Skeletal muscle satellite cell (primary cell): Measurements from ENCODE around the gene RHOF.
"Not testable (repeated sequence)": the region's sequence is repeated elsewhere in the genome, so short reads cannot be mapped to it uniquely, and the experiment has no call there.

Source experiments
- H3K27me3 ChIP-seq: 2 replicates; pipeline ENCODE4 v1.7.0; 2013; ENCODE audit warnings: low read length; ENCODE audit not compliant: control insufficient read depth, insufficient read depth
- H3K36me3 ChIP-seq: 2 replicates; pipeline ENCODE4 v1.7.0; 2013; ENCODE audit warnings: mild to moderate bottlenecking, control low read depth, low read length; ENCODE audit not compliant: insufficient read depth
- H3K4me1 ChIP-seq: 2 replicates; pipeline ENCODE4 v1.7.0; 2013; ENCODE audit warnings: low read length; ENCODE audit not compliant: control insufficient read depth, insufficient read depth
- H3K4me2 ChIP-seq: 2 replicates; pipeline ENCODE4 v1.7.0; 2013; ENCODE audit warnings: mild to moderate bottlenecking, low read length
- H3K4me3 ChIP-seq: 2 replicates; pipeline ENCODE4 v1.7.0; 2013; ENCODE audit warnings: low read length
- H3K9ac ChIP-seq: 2 replicates; pipeline ENCODE4 v1.7.0; 2013; ENCODE audit warnings: mild to moderate bottlenecking, low read depth, low read length, moderate library complexity
- H3K9me3 ChIP-seq: replicated peaks from 2 replicates; pipeline ENCODE4 v1.7.0; 2013; ENCODE audit warnings: mild to moderate bottlenecking, control low read depth, low read length

RHOF gene

DNA sequence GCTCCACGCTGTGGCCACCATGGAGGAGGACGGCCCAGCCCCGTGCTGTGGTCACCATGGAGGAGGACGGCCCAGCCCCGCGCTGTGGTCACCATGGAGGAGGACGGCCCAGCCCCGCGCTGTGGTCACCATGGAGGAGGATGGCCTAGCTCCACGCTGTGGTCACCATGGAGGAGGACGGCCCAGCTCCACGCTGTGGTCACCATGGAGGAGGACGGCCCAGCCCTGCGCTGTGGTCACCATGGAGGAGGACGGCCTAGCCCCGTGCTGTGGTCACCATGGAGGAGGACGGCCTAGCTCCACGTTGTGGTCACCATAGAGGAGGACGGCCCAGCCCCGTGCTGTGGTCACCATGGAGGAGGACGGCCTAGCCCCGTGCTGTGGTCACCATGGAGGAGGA is 35.0 kb downstream of the RHOF start:
- not testable (repeated sequence) for H3K36me3 ChIP-seq, H3K27me3 ChIP-seq, H3K9me3 ChIP-seq, H3K9ac ChIP-seq, H3K4me3 ChIP-seq, H3K4me1 ChIP-seq, H3K4me2 ChIP-seq

DNA sequence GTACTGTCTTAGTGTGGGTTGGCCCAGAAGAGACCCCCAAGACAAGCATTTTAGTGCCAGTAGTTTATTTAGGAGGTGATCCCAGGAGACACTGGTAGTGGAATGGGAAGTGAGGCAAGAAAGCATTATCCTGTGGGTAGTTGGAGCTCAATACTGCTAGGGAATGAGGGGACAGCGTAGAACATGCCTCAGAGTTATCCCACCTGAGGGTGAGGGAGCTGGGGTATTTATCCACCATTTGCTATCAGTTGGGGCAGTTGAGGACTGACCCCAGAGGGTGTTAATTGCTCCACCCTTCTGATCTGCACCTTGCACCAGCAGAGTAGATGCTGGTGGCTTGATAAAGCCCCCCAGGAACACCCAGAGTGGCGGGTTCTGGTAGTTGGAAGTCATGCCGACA is 37.9 kb downstream of the RHOF start:
- H3K9ac ChIP-seq: no peak overlapping the region
- no peaks in the 10 kb centered on the region for H3K27me3 ChIP-seq
- no peaks in the 10 kb centered on the region for H3K9me3 ChIP-seq
- H3K36me3 ChIP-seq: peaks cover 11% of the 10 kb centered on the region
- no peak overlapping the region for H3K4me3 ChIP-seq
- no peaks in the 10 kb centered on the region for H3K4me1 ChIP-seq
- no peak overlapping the region for H3K4me2 ChIP-seq

DNA sequence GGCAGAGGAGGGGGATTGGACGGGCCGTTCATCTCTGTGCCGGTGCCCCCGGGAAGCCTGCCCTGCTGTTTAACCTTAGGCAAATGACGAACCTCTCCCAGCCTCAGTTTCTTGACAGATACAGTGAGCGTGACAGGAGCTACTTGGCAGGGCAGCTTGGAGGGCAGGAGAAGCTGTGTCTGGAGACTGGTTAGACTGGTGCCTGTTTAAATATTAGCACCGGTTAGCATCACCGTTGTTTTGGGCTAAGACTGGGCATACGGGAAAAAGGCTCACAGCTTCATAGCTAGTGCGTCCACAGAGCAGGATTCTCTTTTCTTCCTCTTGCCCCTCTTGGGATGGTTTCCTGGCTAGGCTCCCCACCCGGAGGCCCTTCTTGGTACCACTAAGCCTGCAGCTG is 38.7 kb downstream of the RHOF start:
- Histone ChIP-seq H3K9ac (no peak overlapping the region), H3K9me3 (no peaks in the 10 kb centered on the region), H3K4me2 (no peak overlapping the region), H3K4me1 (no peaks in the 10 kb centered on the region), H3K36me3 (peaks cover 14% of the 10 kb centered on the region), H3K4me3 (no peak overlapping the region), H3K27me3 (no peaks in the 10 kb centered on the region)

DNA sequence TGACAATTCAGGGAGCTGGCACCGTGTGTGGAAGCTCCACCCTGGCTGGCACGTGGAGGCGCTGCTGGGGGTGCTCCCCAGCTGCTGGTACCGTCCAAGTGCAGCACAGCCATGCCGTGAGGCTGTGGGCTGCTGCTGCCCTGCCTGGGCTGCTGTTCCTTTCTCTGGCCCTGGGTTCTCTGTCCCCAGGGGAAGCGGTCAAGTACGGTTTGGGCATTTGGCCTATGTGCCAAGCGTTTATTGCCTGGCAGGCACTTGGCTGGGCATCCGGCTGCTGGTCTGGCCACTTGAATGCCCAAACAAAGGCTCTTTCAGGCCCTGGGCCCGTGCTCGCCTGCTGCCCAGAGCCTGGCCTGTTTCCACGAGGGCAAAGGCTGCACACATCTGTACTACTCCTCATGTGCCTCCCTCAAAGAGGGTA is 39.6 kb downstream of the RHOF start:
- Histone ChIP-seq H3K36me3 (peaks cover 20% of the 10 kb centered on the region), H3K9ac (no peak overlapping the region), H3K4me1 (peaks cover under 1% of the 10 kb centered on the region), H3K4me3 (no peak overlapping the region), H3K4me2 (no peak overlapping the region), H3K27me3 (no peaks in the 10 kb centered on the region), H3K9me3 (no peaks in the 10 kb centered on the region)

DNA sequence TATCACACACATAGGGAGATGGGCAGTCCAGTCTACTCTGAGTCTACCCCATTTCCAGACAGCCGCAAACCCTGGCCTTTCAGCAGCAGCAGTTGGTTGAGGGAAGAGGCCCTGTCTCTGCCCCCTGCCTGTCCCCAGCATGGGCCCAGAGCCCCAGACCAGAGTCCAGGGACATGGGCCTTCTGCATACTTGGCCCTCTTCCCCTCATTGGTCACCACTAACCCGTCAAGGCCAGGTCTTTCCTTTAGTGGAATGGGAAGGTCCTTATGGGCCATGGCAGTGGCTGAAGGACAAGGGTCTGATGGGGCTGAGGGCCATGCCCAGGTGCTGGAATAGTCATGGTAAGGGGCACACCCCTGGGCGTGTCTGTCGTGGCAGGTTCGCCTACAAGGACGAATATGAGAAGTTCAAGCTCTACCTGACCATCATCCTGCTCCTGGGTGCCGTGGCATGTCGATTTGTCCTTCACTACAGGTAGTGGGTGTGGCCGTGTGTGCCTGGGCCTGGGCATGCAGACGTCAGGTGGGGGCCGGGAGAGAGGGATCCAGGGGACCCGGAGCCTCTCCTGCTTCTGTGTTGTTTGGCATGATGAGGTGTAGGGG is 41.6 kb downstream of the RHOF start:
- Histone ChIP-seq H3K4me3 (no peak overlapping the region), H3K36me3 (peaks cover 20% of the 10 kb centered on the region), H3K4me2 (no peak overlapping the region), H3K27me3 (no peaks in the 10 kb centered on the region), H3K9ac (no peak overlapping the region), H3K9me3 (no peaks in the 10 kb centered on the region), H3K4me1 (peaks cover 8% of the 10 kb centered on the region)

DNA sequence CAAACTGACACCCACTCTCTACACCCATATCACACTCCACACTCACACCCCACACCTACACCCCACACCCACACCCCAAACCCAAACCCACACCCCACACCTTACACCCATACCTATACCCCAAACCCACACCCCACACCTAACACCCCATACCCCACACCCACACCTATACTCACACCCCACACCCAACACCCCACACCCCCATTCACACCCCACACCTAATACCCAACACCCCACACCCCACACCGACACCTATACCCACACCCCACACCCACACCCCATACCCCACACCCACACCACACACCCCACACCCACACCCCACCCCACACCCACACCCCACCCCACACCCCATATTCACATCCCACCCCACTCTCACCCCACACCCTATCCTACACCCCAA is 42.5 kb downstream of the RHOF start:
- no peak overlapping the region for H3K4me3 ChIP-seq
- peaks cover 8% of the 10 kb centered on the region for H3K4me1 ChIP-seq
- no peak overlapping the region for H3K4me2 ChIP-seq
- no peaks in the 10 kb centered on the region for H3K9me3 ChIP-seq
- H3K27me3 ChIP-seq: no peaks in the 10 kb centered on the region
- no peak overlapping the region for H3K9ac ChIP-seq
- H3K36me3 ChIP-seq: peaks cover 20% of the 10 kb centered on the region

DNA sequence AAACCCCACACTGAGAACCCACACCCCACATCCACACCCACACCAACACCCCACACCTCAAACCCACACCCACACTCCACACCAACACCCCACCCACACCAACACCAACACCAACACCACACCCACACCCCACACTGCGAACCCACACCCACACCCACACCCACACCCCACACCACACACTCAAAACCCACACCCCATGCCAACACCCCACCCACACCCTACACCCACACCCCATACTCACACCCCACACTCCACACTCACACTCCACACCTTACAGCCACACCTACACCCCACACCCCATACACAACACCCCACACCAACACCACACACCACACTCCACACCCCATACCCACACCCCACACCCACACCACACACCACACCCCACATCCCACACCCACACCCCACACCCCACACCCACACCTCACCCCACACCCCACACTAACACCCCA is 43.0 kb downstream of the RHOF start:
- H3K9ac ChIP-seq: no peak overlapping the region
- H3K27me3 ChIP-seq: no peaks in the 10 kb centered on the region
- peaks cover 16% of the 10 kb centered on the region for H3K36me3 ChIP-seq
- no peak overlapping the region for H3K4me2 ChIP-seq
- no peak overlapping the region for H3K4me3 ChIP-seq
- H3K9me3 ChIP-seq: no peaks in the 10 kb centered on the region
- H3K4me1 ChIP-seq: peaks cover 8% of the 10 kb centered on the region

DNA sequence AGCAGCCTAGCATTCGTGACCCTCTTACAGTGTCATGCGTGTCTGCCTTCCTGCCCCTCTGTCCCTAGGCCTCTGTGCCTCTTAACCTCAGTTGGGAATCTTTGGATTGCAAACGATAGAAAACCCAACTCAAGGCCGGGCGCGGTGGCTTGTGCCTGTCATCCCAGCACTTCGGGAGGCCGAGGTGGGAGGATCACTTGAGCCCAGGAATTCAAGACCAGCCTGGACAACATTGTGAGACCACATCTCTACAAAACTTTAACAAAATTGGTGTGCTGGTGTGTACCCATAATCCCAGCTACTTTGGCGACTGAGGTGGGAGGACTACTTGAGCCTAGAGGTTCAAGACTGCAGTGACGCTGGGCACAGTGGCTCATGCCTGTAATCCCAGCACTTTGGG is 44.2 kb downstream of the RHOF start:
- peaks cover 8% of the 10 kb centered on the region for H3K4me1 ChIP-seq
- no peaks in the 10 kb centered on the region for H3K9me3 ChIP-seq
- no peak overlapping the region for H3K4me3 ChIP-seq
- H3K4me2 ChIP-seq: no peak overlapping the region
- peaks cover 16% of the 10 kb centered on the region for H3K36me3 ChIP-seq
- H3K27me3 ChIP-seq: no peaks in the 10 kb centered on the region
- no peak overlapping the region for H3K9ac ChIP-seq

DNA sequence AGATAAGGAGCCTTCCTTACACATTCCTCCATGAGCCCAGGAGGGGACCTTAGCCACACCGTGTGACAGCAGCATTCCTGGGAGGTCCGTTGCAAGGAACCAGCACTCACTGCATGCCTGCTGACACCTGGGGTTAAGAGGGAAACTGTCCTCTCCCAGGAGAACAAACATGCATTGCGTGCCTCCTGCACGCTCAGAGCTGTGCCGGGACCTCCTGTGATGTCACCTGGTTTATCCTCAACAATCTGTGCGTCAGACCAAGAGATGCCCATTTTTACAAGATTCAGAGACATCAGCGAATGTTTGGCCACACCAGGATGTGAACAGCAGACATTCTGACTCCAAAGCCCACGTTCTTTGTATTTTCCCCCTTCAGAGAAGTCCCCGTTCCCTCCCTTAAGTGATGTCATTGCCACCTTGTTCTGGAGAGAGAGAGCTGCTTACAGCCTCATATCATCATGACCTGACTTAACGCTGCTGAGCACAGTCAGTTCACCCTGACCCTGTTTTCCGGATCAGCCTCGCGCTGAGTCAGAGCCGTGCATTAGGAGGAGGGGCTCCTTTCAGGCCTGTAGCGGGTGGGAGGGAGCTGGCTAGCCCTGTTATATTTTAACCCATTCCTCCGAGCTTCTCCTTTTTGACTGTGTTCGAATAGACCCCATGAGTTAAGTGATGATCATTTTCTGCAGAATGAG is 44.8 kb downstream of the RHOF start:
- Histone ChIP-seq H3K27me3 (no peaks in the 10 kb centered on the region), H3K36me3 (peaks cover 20% of the 10 kb centered on the region), H3K4me1 (peaks cover 8% of the 10 kb centered on the region), H3K9me3 (no peaks in the 10 kb centered on the region), H3K4me3 (no peak overlapping the region), H3K4me2 (no peak overlapping the region), H3K9ac (no peak overlapping the region)

DNA sequence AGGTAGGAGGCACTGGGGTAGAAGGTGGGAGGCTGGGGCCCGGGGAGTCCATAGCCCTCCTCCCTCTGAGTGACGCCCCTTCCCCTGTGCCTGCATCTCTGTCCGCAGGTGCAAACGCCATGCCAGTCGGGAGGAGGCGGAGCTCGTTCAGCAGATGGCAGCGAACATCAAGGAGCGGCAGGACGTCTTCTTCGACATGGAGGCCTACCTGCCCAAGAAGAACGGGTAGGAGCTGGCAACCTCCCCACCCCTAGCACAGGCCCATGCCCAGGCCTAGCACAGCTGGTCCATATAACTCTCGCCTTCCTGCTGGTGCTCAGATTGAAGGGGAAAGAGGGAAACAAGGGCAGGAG is 45.3 kb downstream of the RHOF start:
- no peaks in the 10 kb centered on the region for H3K9me3 ChIP-seq
- H3K4me2 ChIP-seq: no peak overlapping the region
- H3K36me3 ChIP-seq: peaks cover 20% of the 10 kb centered on the region
- no peak overlapping the region for H3K4me3 ChIP-seq
- no peak overlapping the region for H3K9ac ChIP-seq
- peaks cover 8% of the 10 kb centered on the region for H3K4me1 ChIP-seq
- H3K27me3 ChIP-seq: no peaks in the 10 kb centered on the region

DNA sequence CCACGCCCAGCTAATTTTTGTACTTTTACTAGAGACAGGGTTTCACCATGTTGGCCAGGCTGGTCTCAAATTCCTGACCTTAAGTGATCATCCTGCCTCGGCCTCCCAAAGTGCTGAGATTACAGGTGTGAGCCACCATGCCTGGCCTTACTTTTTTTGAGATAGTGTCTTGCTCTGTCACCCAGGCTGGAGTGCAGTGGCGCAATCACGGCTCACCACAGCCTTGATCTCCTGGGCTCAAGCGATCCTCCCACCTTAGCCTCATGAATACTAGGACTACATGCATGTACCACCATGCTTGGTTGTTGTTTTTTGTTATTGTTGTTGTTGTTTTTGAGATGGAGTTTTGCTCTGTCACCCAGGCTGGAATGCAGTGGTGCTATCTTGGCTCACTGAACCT is 47.9 kb downstream of the RHOF start:
- Histone ChIP-seq H3K36me3 (peaks cover 13% of the 10 kb centered on the region), H3K4me1 (peaks cover 12% of the 10 kb centered on the region)
- not testable (repeated sequence) for H3K4me2 ChIP-seq, H3K9me3 ChIP-seq, H3K4me3 ChIP-seq, H3K27me3 ChIP-seq, H3K9ac ChIP-seq

DNA sequence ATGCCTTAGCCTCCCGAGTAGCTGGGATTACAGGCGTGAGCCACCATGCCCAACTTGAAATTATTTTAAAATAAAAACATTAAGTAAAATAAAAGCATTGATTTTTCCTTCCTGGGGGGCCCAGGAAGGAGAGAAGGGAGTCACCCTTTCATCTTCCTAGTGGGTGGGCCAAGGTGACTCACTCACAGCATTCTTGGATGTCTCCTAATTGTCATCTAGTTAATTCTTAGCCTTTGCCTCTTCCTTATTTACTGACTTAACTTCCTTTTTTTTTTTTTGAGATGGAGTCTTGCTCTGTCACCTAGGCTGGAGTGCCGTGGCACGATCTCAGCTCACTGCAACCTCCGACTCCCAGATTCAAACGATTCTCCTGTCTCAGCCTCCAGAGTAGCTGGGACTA is 51.7 kb downstream of the RHOF start:
- peaks cover 5% of the 10 kb centered on the region for H3K36me3 ChIP-seq
- H3K4me1 ChIP-seq: peaks cover 4% of the 10 kb centered on the region

More for the DNA sequence above, 51.7 kb downstream of the RHOF start:
- no peaks in the 10 kb centered on the region for H3K9me3 ChIP-seq
- H3K9ac ChIP-seq: no peak overlapping the region
- no peaks in the 10 kb centered on the region for H3K27me3 ChIP-seq
- no peak overlapping the region for H3K4me3 ChIP-seq
- no peak overlapping the region for H3K4me2 ChIP-seq
